Measurements from ENCODE around the gene LEFTY2. TPM values are rescaled to one million over a fixed set of nuclear protein-coding genes. Genes with fewer than 3 reads are reported as not detected.

The LEFTY2 gene
- total and polyA plus RNA-seq, 9 of the 15 experiments (the other 6 are each of a cell fraction or from before 2014, with no cell fraction given) = 0.04 to 0.14 TPM; not detected in 7

GRCh38 chr1:225928186-225929175, 12.5 kb downstream of the LEFTY2 start (continued):
- TF ChIP-seq REST (IDR thresholded peaks at IDR 0.05; ENCODE audit: borderline replicate concordance) (peak; percentile 52), REST (CRISPR knock-in tag; IDR thresholded peaks at IDR 0.05; ENCODE audit: low read depth) (peak; percentile 82; the same call in 1 of the 2 replicates), KAT8 (IDR thresholded peaks at IDR 0.05; ENCODE audit: low read depth) (peak; percentile 92), SRSF7 (optimal IDR thresholded peaks at IDR 0.05; ENCODE audit: low read depth, low read length) (no peak), SNRNP70 (optimal IDR thresholded peaks at IDR 0.05; ENCODE audit: low read depth, low read length) (no peak), ZNF507 (tag; conservative IDR thresholded peaks at IDR 0.05) (no peak), SREBF1 (IDR thresholded peaks at IDR 0.05; ENCODE audit: borderline replicate concordance, low read depth, low read length) (no peak), NFATC3 (IDR thresholded peaks at IDR 0.05) (peak; percentile 93; the same call in 1 of the 2 replicates), ZNF3 (CRISPR knock-in tag; IDR thresholded peaks at IDR 0.05) (no peak), ZBTB26 (CRISPR knock-in tag; IDR thresholded peaks at IDR 0.05) (peak; percentile 97), ADNP (tag; IDR thresholded peaks at IDR 0.05) (peak; percentile 84), CREBBP (IDR thresholded peaks at IDR 0.05; ENCODE audit: low read depth, low read length) (no peak), MECOM (CRISPR knock-in tag; IDR thresholded peaks at IDR 0.05) (no peak; the same call in 1 of the 2 replicates), IRF2 (CRISPR knock-in tag; IDR thresholded peaks at IDR 0.05) (no peak), U2AF1 (optimal IDR thresholded peaks at IDR 0.05; ENCODE audit: low read depth, low read length) (no peak), XRCC3 (IDR thresholded peaks at IDR 0.05) (no peak)
- TF ChIP-seq, protein P1, sequence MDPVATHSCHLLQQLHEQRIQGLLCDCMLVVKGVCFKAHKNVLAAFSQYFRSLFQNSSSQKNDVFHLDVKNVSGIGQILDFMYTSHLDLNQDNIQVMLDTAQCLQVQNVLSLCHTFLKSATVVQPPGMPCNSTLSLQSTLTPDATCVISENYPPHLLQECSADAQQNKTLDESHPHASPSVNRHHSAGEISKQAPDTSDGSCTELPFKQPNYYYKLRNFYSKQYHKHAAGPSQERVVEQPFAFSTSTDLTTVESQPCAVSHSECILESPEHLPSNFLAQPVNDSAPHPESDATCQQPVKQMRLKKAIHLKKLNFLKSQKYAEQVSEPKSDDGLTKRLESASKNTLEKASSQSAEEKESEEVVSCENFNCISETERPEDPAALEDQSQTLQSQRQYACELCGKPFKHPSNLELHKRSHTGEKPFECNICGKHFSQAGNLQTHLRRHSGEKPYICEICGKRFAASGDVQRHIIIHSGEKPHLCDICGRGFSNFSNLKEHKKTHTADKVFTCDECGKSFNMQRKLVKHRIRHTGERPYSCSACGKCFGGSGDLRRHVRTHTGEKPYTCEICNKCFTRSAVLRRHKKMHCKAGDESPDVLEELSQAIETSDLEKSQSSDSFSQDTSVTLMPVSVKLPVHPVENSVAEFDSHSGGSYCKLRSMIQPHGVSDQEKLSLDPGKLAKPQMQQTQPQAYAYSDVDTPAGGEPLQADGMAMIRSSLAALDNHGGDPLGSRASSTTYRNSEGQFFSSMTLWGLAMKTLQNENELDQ (CRISPR knock-in tag; IDR thresholded peaks at IDR 0.05; ENCODE audit: borderline replicate concordance) = no peak
